Body of pancreas (tissue), 4 donors: ENCODE data around the gene CCL16. TPM values are rescaled to one million over a fixed set of nuclear protein-coding genes. Genes with fewer than 3 reads are reported as not detected.
A peak's percentile ranks its signal among the peaks of the same experiment; 100 is the strongest.
"Not testable (repeated sequence)": the region's sequence is repeated elsewhere in the genome, so short reads cannot be mapped to it uniquely, and the experiment has no call there.

Experiments
- ATAC-seq: fragments of 150-250 bp; one replicate; pipeline ENCODE4 v1.9.1; 2016
- DNase-seq, 4 donors: peaks; one replicate each; pipeline ENCODE4 v3.0.0-alpha.2; 2019
- H3K27ac ChIP-seq, 4 donors: fragments of 200-600 bp; sonication (generic); 1 replicate in 3 of 4; 2 replicates in 1 of 4; pipeline versions ENCODE4 v1.5.1 to v1.6.1; 2016 to 2019; ENCODE audit warnings: mild to moderate bottlenecking in 1 of 4, mixed read lengths in 1 of 4, moderate library complexity in 1 of 4
- H3K27me3 ChIP-seq, 2 donors: fragments of 200-600 bp; sonication (generic); one replicate each; pipeline ENCODE4 v1.6.0; 2016; ENCODE audit warnings: mild to moderate bottlenecking in 1 of 2
- H3K36me3 ChIP-seq, 2 donors: fragments of 200-600 bp; sonication (generic); replicated peaks in 1 of 2; 2 replicates each; pipeline ENCODE4 v1.5.1; 2016; ENCODE audit warnings: low read depth in 2 of 2; ENCODE audit not compliant: insufficient read depth in 1 of 2
- H3K4me1 ChIP-seq: fragments of 200-600 bp; sonication (generic); one replicate; pipeline ENCODE4 v1.6.0; 2016
- H3K4me3 ChIP-seq, 2 donors: fragments of 200-600 bp; sonication (generic); 1 replicate in 1 of 2; 2 replicates in 1 of 2; pipeline ENCODE4 v1.5.1; 2016 to 2019
- H3K9me3 ChIP-seq, 3 donors: fragments of 200-600 bp; sonication (generic); 1 replicate in 2 of 3; 2 replicates in 1 of 3; pipeline ENCODE4 v1.5.1; 2016
- CTCF ChIP-seq, 7 experiments: fragments of 450-650 bp in 4 of 7; fragments of 200-600 bp in 3 of 7; sonication (generic) in 3 of 7; IDR thresholded peaks; one replicate each; pipeline ENCODE4 v1.5.1; 2016 to 2019; ENCODE audit warnings: antibody characterized with exemption in 7 of 7
- POLR2A ChIP-seq, 3 donors: fragments of 450-650 bp; IDR thresholded peaks; one replicate each; pipeline ENCODE4 v1.6.1; 2016; ENCODE audit warnings: antibody characterized with exemption in 3 of 3, mild to moderate bottlenecking in 2 of 3
- WGBS, 2 donors: methylation state at CpG; one replicate each; pipeline ENCODE4 v1.1.5; 2017; 5-methylcytosine and 5-hydroxymethylcytosine counted together
- intact Hi-C: fragments of 100-400 bp; cut with DNase I; formaldehyde crosslinking; loops from one replicate; pipeline ENCODE4 v1.15.1; 2023
- total RNA-seq, 2 donors: library from RNA; depleted of rRNA; stranded (reverse); fragments of >200 nt; gene quantifications; one replicate each; pipeline ENCODE4 v1.1.0, GENCODE V29; 2016

Gene CCL16
- total RNA-seq, 2 donors from 2014 or later, result 0.78 TPM; not detected in 1

- no peak for ATAC-seq
- TF ChIP-seq CTCF (IDR thresholded peaks at IDR 0.05) (no peak), POLR2A (IDR thresholded peaks at IDR 0.05) (no peak)
Observed at GRCh38 chr17:35998018-35998545, 16.8 kb upstream of the CCL16 start.

GRCh38 chr17:35995346-35995745, 14.0 kb upstream of the CCL16 start:
- WGBS, 2 donors, result 50 to 72% methylated on average over 2 of the region's 2 CpGs
- DNase-seq, intact Hi-C loops, H3K36me3 ChIP-seq, H3K9me3 ChIP-seq, H3K4me3 ChIP-seq, H3K27ac ChIP-seq, H3K4me1 ChIP-seq, ATAC-seq, H3K27me3 ChIP-seq: not testable (repeated sequence)

More at GRCh38 chr17:35998018-35998545, 16.8 kb upstream of the CCL16 start:
- Histone ChIP-seq H3K36me3 (no peaks in the 10 kb centered on the region), H3K9me3 (no peaks in the 10 kb centered on the region), H3K4me1 (peaks cover 11% of the 10 kb centered on the region), H3K4me3 (no peak overlapping the region), H3K27me3 (no peaks in the 10 kb centered on the region), H3K27ac (no peak overlapping the region)
- DNase-seq, result no peak
- 46 to 63% methylated on average over 9 to 11 of the region's 11 CpGs for WGBS, 2 donors
- intact Hi-C loops, result no loop called here

- intact Hi-C loops, result no loop called here
- Histone ChIP-seq H3K36me3 (no peaks in the 10 kb centered on the region), H3K4me1 (peaks cover 4% of the 10 kb centered on the region), H3K27ac (no peak overlapping the region), H3K4me3 (no peak overlapping the region), H3K9me3 (no peaks in the 10 kb centered on the region), H3K27me3 (no peaks in the 10 kb centered on the region)
- DNase-seq (no peak), ATAC-seq (no peak)
- no peak for TF ChIP-seq POLR2A (IDR thresholded peaks at IDR 0.05)
- TF ChIP-seq CTCF (IDR thresholded peaks at IDR 0.05), result no peak
- WGBS, 2 donors, result 74 to 77% methylated on average over 2 of the region's 2 CpGs
Observed at GRCh38 chr17:35991075-35991474, 9.8 kb upstream of the CCL16 start.

GRCh38 chr17:35988164-35988563, 6.9 kb upstream of the CCL16 start:
- H3K4me1 ChIP-seq, result peaks cover 4% of the 10 kb centered on the region

GRCh38 chr17:35986643-35987042, 5.3 kb upstream of the CCL16 start, which contains the start of gene CCL14:
TSS of gene CCL14 (minus strand) at chr17:35986729. CDS start at chr17:35986649, 80 bp downstream.
- Histone ChIP-seq H3K4me3 (no peak within 1 kb of the TSS), H3K27ac (no peak within 1 kb of the TSS), H3K9me3 (no peaks in the 10 kb centered on the region), H3K27me3 (no peaks in the 10 kb centered on the region), H3K36me3 (no peaks in the 10 kb centered on the region), H3K4me1 (peaks cover 4% of the 10 kb centered on the region)
- DNase-seq, result peak in 1 of 4 donors; percentile 6
- intact Hi-C loops, result no loop called here
- ATAC-seq, result peak; percentile 24
- TF ChIP-seq CTCF (IDR thresholded peaks at IDR 0.05) (no peak), POLR2A (IDR thresholded peaks at IDR 0.05) (no peak)
- 84 to 100% methylated on average over 1 of the region's 1 CpG for WGBS, 2 donors

More at GRCh38 chr17:35988164-35988563, 6.9 kb upstream of the CCL16 start:
- Histone ChIP-seq H3K36me3 (no peaks in the 10 kb centered on the region), H3K27me3 (no peaks in the 10 kb centered on the region), H3K27ac (no peak overlapping the region), H3K4me3 (no peak overlapping the region), H3K9me3 (no peaks in the 10 kb centered on the region)
- no peak for TF ChIP-seq CTCF (IDR thresholded peaks at IDR 0.05)
- TF ChIP-seq POLR2A (IDR thresholded peaks at IDR 0.05), result no peak
- ATAC-seq (no peak), DNase-seq (no peak)
- intact Hi-C loops, result no loop called here
